Right cardiac atrium (tissue), 5 donors: ENCODE measurements around the gene TAS2R3. TPM values are rescaled to one million over a fixed set of nuclear protein-coding genes. Genes with fewer than 3 reads are reported as not detected.

Experiments
- ATAC-seq, 2 donors: fragments of 200-7000 bp; cut with Tn5 transposase; one replicate each; pipeline versions ENCODE4 v1.8.0 to v1.9.1; 2020; ENCODE audit warnings: moderate library complexity in 2 of 2, mild to moderate bottlenecking in 1 of 2
- DNase-seq, 3 donors: peaks; one replicate each; pipeline ENCODE4 v3.0.0-alpha.2; 2020
- H3K27ac ChIP-seq: one replicate; pipeline ENCODE4 v1.5.1; 2013; ENCODE audit warnings: mild to moderate bottlenecking, low read length, control low read depth, moderate library complexity
- H3K27me3 ChIP-seq: one replicate; pipeline ENCODE4 v1.6.1; 2013; ENCODE audit not compliant: control insufficient read depth, insufficient read depth
- H3K4me1 ChIP-seq: one replicate; pipeline ENCODE4 v1.6.1; 2013; ENCODE audit warnings: low read length; ENCODE audit not compliant: control insufficient read depth, insufficient read depth
- H3K4me3 ChIP-seq: one replicate; pipeline ENCODE4 v1.5.1; 2013; ENCODE audit warnings: low read length, control low read depth
- H3K9me3 ChIP-seq: one replicate; pipeline ENCODE4 v1.6.1; 2013; ENCODE audit warnings: low read length; ENCODE audit not compliant: control insufficient read depth
- WGBS: extraction: QIAGEN DNeasy Blood & Tissue Kit; methylation state at CpG from one replicate; pipeline ENCODE4 v1.1.7; 2013; 5-methylcytosine and 5-hydroxymethylcytosine counted together
- intact Hi-C, 4 donors: fragments of 100-400 bp; cut with DNase I; formaldehyde crosslinking; loops; one replicate each; pipeline versions ENCODE4 v1.11.0 to v1.14.0; 2022 to 2023
- polyA plus RNA-seq: library from polyadenylated mRNA; stranded (reverse); fragments of 200-250 nt; gene quantifications from one replicate; pipeline ENCODE4 v1.2.3, GENCODE V29; 2013
- total RNA-seq, 4 donors: library from RNA; stranded (reverse); fragmentation: NEBNext Ultra II Directional; extraction: Animal tissue kit (Norgen Biotek cat#: 25700); gene quantifications; one replicate each; pipeline ENCODE4 v1.2.1, GENCODE V29; 2021
- donor health status: healthy with polysubstance abuse.
- donor health status: DM: no; HTN: yes; CAD: no.
- donor health status: DM: no; HTN: no; CAD: no.
- donor health status: DM: no; HTN: yes; CAD: no; lungs with severe emphysema.
- donor health status: DM: yes; HTN: yes; CAD: no.

Gene TAS2R3
- total and polyA plus RNA-seq, 5 donors, result 0.18 to 1.2 (median 0.56) TPM

GRCh38 chr7:141788296-141788695, 24.4 kb downstream of the TAS2R3 start:
- Histone ChIP-seq H3K27me3 (no peaks in the 10 kb centered on the region), H3K27ac (no peak overlapping the region), H3K4me1 (no peaks in the 10 kb centered on the region), H3K9me3 (no peaks in the 10 kb centered on the region), H3K4me3 (no peak overlapping the region)
- ATAC-seq, result no peak
- 67% methylated on average over 2 of the region's 2 CpGs for WGBS
- no peak for DNase-seq
- intact Hi-C loops, result no loop called here

- intact Hi-C loops, result no loop called here
These were observed 26.0 kb downstream of the TAS2R3 start, which contains the start of gene TAS2R5 for GRCh38 chr7:141789917-141790316. Gene TAS2R5, plus strand, starts transcription at chr7:141790217. Its CDS starts 145 bp downstream, at chr7:141790362.

GRCh38 chr7:141792526-141792925, 28.6 kb downstream of the TAS2R3 start:
- ATAC-seq (no peak), DNase-seq (no peak)
- intact Hi-C loops, result no loop called here
- no peaks in the 10 kb centered on the region for H3K27me3 ChIP-seq
- no peak overlapping the region for H3K27ac ChIP-seq
- no peaks in the 10 kb centered on the region for H3K9me3 ChIP-seq
- no peaks in the 10 kb centered on the region for H3K4me1 ChIP-seq
- WGBS, result 88% methylated on average over 2 of the region's 2 CpGs
- no peak overlapping the region for H3K4me3 ChIP-seq

More at GRCh38 chr7:141789917-141790316, 26.0 kb downstream of the TAS2R3 start, which contains the start of gene TAS2R5:
- no peak within 1 kb of the TSS for H3K4me3 ChIP-seq
- H3K9me3 ChIP-seq, result no peaks in the 10 kb centered on the region
- WGBS, result 84% methylated on average over 5 of the region's 5 CpGs
- no peaks in the 10 kb centered on the region for H3K27me3 ChIP-seq
- no peak for DNase-seq
- no peak within 1 kb of the TSS for H3K27ac ChIP-seq
- no peak for ATAC-seq
- H3K4me1 ChIP-seq, result no peaks in the 10 kb centered on the region

Other genes with a start within 250 kb of the TAS2R3 start
- 10 to 100 TPM; 31.1 to 43.6 (median 37.8) TPM for gene AGK, start 212.7 kb upstream of the TAS2R3 start, total RNA-seq
- 29.2 TPM for gene AGK, start 212.7 kb upstream of the TAS2R3 start, polyA plus RNA-seq
- 10 to 100 TPM; 10.6 to 11.9 (median 11.6) TPM for gene DENND11, start 61.9 kb upstream of the TAS2R3 start, total RNA-seq
- 5.2 TPM for gene DENND11, start 61.9 kb upstream of the TAS2R3 start, polyA plus RNA-seq
- gene WEE2, start 55.7 kb upstream of the TAS2R3 start, total RNA-seq, result not detected
- gene WEE2, start 55.7 kb upstream of the TAS2R3 start, polyA plus RNA-seq, result not detected
- 10 to 100 TPM; 91.0 to 100.0 (median 96.5) TPM for gene SSBP1, start 25.7 kb upstream of the TAS2R3 start, total RNA-seq
- 231 TPM for gene SSBP1, start 25.7 kb upstream of the TAS2R3 start, polyA plus RNA-seq
- gene TAS2R4, start 12.6 kb downstream of the TAS2R3 start, total RNA-seq, result 1 to 10 TPM in 1 of 4 donors, under 1 TPM in 3; 0.34 to 1.0 (median 0.42) TPM
- gene TAS2R4, start 12.6 kb downstream of the TAS2R3 start, polyA plus RNA-seq, result 0.27 TPM
- gene TAS2R5, start 26.1 kb downstream of the TAS2R3 start, total RNA-seq, result under 1 TPM; 0.40 to 0.72 (median 0.43) TPM
- gene TAS2R5, start 26.1 kb downstream of the TAS2R3 start, polyA plus RNA-seq, result 0.41 TPM
- not detected for gene PRSS37, start 77.4 kb downstream of the TAS2R3 start, total RNA-seq
- not detected for gene PRSS37, start 77.4 kb downstream of the TAS2R3 start, polyA plus RNA-seq
- gene OR9A4, start 152.3 kb downstream of the TAS2R3 start, total RNA-seq, result under 1 TPM in 1 of 4 donors, not detected in 3; 0.20 TPM
- not detected for gene OR9A4, start 152.3 kb downstream of the TAS2R3 start, polyA plus RNA-seq
- under 1 TPM; 0.08 to 0.74 (median 0.25) TPM for gene CLEC5A, start 182.9 kb downstream of the TAS2R3 start, total RNA-seq
- 0.27 TPM for gene CLEC5A, start 182.9 kb downstream of the TAS2R3 start, polyA plus RNA-seq
- gene TAS2R38, start 209.7 kb downstream of the TAS2R3 start, total RNA-seq, result not detected
- gene TAS2R38, start 209.7 kb downstream of the TAS2R3 start, polyA plus RNA-seq, result not detected
- 1 to 10 TPM in 1 of 4 donors, under 1 TPM in 3; 0.37 to 1.3 (median 0.58) TPM for gene MGAM, start 231.8 kb downstream of the TAS2R3 start, total RNA-seq
- 0.05 TPM for gene MGAM, start 231.8 kb downstream of the TAS2R3 start, polyA plus RNA-seq